ENCODE results near the gene GBP6.
"Not testable (repeated sequence)": the region's sequence is repeated elsewhere in the genome, so short reads cannot be mapped to it uniquely, and the experiment has no call there.

The GBP6 gene

GRCh38 chr1:89363196-89363595 is 663 bp upstream of the GBP6 start:
- no peak for DNase-seq (ENCODE audit: low read depth, low spot score)
- no peak overlapping the region for H3K4me3 ChIP-seq (ENCODE audit: low read length)

- H3K4me3 ChIP-seq (ENCODE audit: low read length): no peak overlapping the region
These were observed 1.2 kb downstream of the GBP6 start for GRCh38 chr1:89364954-89365550.

GRCh38 chr1:89367221-89367620 is 3.4 kb downstream of the GBP6 start:
- H3K4me3 ChIP-seq (ENCODE audit: low read length): no peak overlapping the region
- no peak for DNase-seq (ENCODE audit: low read depth, low spot score)

More at GRCh38 chr1:89364954-89365550, 1.2 kb downstream of the GBP6 start:
- no peak for DNase-seq (ENCODE audit: low read depth, low spot score)

- no peak overlapping the region for H3K4me3 ChIP-seq (ENCODE audit: low read length)
- DNase-seq (ENCODE audit: low read depth, low spot score): no peak
These were observed 5.5 kb downstream of the GBP6 start for GRCh38 chr1:89369331-89369730.

GRCh38 chr1:89373810-89374209 is 10.0 kb downstream of the GBP6 start:
- not testable (repeated sequence) for H3K4me3 ChIP-seq (ENCODE audit: low read length); DNase-seq (ENCODE audit: low read depth, low spot score)

- no peak for DNase-seq (ENCODE audit: low read depth, low spot score)
- no peak overlapping the region for H3K4me3 ChIP-seq (ENCODE audit: low read length)
These were observed 14.1 kb downstream of the GBP6 start for GRCh38 chr1:89378001-89378400.

- no peak for DNase-seq (ENCODE audit: low read depth, low spot score)
- H3K4me3 ChIP-seq (ENCODE audit: low read length): no peak overlapping the region
These were observed 17.8 kb downstream of the GBP6 start for GRCh38 chr1:89381618-89382017.

- no peak overlapping the region for H3K4me3 ChIP-seq (ENCODE audit: low read length)
- no peak for DNase-seq (ENCODE audit: low read depth, low spot score)
These were observed 18.6 kb downstream of the GBP6 start for GRCh38 chr1:89382479-89382878.

- no peak overlapping the region for H3K4me3 ChIP-seq (ENCODE audit: low read length)
- no peak for DNase-seq (ENCODE audit: low read depth, low spot score)
These were observed 19.3 kb downstream of the GBP6 start for GRCh38 chr1:89383185-89383584.

GRCh38 chr1:89390707-89391106 is 26.8 kb downstream of the GBP6 start:
- no peak overlapping the region for H3K4me3 ChIP-seq (ENCODE audit: low read length)
- no peak for DNase-seq (ENCODE audit: low read depth, low spot score)

- DNase-seq (ENCODE audit: low read depth, low spot score): no peak
- H3K4me3 ChIP-seq (ENCODE audit: low read length): no peak overlapping the region
These were observed 27.8 kb downstream of the GBP6 start for GRCh38 chr1:89391686-89392085.

GRCh38 chr1:89394851-89395250 is 31.0 kb downstream of the GBP6 start:
- no peak overlapping the region for H3K4me3 ChIP-seq (ENCODE audit: low read length)
- no peak for DNase-seq (ENCODE audit: low read depth, low spot score)

GRCh38 chr1:89396902-89397301 is 33.0 kb downstream of the GBP6 start:
- no peak overlapping the region for H3K4me3 ChIP-seq (ENCODE audit: low read length)
- no peak for DNase-seq (ENCODE audit: low read depth, low spot score)

- H3K4me3 ChIP-seq (ENCODE audit: low read length): no peak overlapping the region
- no peak for DNase-seq (ENCODE audit: low read depth, low spot score)
These were observed 41.5 kb downstream of the GBP6 start for GRCh38 chr1:89405275-89405929.

GRCh38 chr1:89407360-89407759 is 43.5 kb downstream of the GBP6 start:
- H3K4me3 ChIP-seq (ENCODE audit: low read length): no peak overlapping the region
- DNase-seq (ENCODE audit: low read depth, low spot score): no peak

- not testable (repeated sequence) for H3K4me3 ChIP-seq (ENCODE audit: low read length); DNase-seq (ENCODE audit: low read depth, low spot score)
These were observed 43.9 kb downstream of the GBP6 start for GRCh38 chr1:89407768-89408167.

- no peak overlapping the region for H3K4me3 ChIP-seq (ENCODE audit: low read length)
- DNase-seq (ENCODE audit: low read depth, low spot score): no peak
These were observed 61.2 kb downstream of the GBP6 start for GRCh38 chr1:89425056-89425455.

GRCh38 chr1:89429062-89429461 is 65.2 kb downstream of the GBP6 start:
- no peak for DNase-seq (ENCODE audit: low read depth, low spot score)
- no peak overlapping the region for H3K4me3 ChIP-seq (ENCODE audit: low read length)

GRCh38 chr1:89429681-89430080 is 65.8 kb downstream of the GBP6 start:
- H3K4me3 ChIP-seq (ENCODE audit: low read length); DNase-seq (ENCODE audit: low read depth, low spot score): not testable (repeated sequence)

GRCh38 chr1:89433421-89433820 is 69.6 kb downstream of the GBP6 start:
- DNase-seq (ENCODE audit: low read depth, low spot score): no peak
- no peak overlapping the region for H3K4me3 ChIP-seq (ENCODE audit: low read length)

Data from Jurkat, Clone E6-1 (cell line).